ENCODE results near the gene NFATC1.

The NFATC1 gene

DNA sequence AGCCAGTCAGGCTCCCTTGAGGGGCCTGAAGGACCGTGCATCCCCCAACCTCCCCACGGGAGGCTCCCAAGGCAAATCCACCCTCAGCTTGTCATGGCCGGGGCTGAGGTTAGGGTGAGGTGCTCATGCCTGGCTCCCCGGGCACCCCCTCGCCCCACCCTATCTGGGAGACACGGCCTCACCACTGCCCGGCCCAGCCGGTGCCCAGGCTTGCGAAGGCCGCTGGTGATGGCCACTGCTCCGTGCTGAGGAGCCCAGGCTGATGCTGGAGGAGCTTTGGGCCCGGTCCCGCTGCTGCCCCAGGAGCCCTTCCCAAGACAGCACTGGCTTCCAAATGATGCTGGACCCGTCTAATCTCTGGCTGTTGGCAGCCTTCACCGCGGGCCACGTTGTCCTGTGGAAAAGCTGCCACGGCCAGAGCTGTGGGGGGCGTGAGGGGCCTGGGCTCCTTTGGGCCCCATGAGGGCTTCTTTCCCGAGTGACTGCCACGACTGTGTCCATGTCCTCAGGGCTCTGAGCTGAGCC, 148.2 kb downstream of the NFATC1 start:
- DNase-seq: no peak

DNA sequence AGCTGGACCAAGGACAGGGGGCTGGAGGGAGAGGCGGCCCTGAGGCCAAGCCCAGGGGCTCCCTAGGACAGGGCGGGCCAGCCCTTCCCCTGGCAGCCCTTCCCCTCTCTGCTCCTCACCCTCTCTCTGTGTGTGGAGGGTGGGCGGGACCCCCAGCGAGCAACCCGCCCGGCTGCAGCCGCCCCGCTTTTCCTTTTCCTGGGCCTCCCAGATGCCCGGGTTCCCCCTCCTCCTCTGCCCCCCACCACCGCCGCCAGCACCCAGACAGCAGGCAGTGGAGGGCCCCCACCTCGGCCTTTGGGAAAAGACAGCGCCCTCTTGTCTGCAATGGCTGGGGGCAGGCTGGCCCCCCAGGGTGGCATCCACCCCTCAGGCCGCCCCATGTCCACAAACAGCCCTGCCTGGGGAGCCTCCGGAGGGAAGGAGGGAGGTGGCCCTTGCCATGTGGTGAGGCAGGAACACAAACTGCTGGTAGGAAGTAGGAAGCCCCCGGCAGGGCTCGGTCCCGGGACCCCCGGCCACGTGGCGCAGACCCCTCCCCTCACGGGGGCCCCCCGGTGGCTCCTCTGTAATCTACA, 148.7 kb downstream of the NFATC1 start:
- no peak for DNase-seq

DNA sequence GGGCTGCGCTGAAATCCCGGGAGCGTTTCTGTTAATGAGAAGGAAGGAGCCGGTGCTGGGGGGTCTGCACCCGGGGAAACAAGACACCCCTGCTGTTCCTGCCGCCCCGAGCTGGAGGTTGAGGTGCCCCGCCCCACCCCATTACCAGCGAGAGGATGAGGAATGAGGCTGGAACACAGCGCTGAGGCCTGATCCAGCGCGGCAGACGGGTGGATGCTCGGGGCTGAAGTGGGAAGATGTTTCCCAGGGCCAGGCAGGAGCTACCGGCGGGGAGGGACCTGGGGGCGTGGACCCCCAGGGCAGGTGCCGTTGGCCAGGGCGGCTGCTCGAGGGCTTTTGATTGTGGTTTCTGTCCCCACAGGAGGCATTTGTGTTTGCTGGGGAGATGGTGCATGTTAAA, 149.5 kb downstream of the NFATC1 start:
- no peak for DNase-seq

DNA sequence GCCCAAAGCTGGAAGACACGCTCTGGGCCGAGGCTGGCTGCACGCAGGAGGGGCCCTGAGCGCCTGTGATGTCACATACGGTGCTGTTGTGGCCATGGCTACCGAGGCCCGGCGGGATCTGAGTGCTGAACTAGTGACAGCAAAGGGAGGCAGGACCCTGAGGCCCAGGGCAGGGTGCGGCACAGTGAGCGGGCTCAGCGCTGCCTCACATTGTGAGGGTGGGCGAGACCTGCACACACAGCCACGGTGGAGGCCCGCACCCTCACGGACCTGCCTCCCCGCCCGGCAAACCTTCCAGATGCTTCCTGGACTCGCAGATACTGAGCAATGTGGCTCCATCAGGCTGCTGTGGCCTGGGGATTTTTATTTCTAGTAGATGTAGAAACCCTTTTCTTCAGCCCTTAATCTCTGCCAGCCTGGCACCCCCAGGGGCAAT, 150.0 kb downstream of the NFATC1 start:
- no peak for DNase-seq

DNA sequence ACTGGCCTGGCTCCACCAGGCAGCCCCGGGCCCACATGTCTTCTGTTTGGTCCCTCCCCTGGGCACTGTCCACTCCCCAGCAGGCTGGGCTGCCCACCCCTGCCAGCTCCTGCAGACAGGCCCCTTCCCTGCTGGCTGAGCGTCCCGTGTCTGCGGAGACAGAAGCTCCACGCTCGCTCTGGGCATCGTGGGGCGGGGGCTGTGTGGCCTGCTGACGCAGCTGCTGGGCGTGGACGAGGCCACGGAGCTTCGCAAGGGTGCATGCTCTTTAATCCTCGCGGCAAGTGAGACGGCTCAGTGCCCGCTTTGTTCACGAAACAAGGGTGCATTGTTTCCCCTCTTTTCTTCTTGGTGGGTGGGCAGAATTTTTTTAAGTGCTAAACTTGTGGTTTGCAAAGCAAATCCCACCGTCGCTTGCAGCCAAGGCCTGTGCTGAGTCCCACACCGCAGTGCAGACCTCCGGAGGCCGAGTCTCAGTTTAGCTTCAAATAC, 151.1 kb downstream of the NFATC1 start:
- no peak for DNase-seq

DNA sequence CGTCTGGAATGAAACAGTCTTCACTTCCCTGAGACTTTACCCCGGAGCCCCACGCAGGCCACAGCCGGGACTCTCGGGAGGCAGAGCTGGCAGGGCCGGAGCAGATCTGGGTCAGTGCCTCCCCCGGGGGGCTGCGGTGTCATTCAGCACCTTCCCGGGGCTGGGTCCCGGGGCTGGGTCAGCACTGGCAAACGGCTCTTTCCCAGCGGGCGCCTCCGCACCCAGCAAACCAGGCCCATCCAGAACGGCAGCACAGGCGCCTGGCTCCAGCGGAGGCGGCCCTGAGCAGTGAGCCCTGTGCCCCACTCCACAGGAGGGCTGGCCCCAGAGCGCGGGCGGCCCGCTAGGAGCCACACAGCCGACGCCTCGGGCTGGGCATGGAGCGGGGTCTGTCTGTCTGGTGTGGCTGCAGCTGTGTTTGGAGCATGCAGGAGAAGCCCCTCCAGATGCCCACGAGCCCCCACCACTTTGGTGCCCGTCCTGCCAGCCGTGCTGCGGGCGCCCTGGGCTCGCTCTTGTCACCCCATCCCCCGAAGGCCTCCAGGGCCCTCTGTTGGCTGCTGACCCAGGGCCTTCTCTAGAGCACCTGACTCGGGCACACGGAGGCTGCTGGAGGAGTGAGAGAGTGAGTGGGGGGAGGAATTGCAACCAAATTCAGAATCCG, 151.8 kb downstream of the NFATC1 start:
- DNase-seq: no peak

DNA sequence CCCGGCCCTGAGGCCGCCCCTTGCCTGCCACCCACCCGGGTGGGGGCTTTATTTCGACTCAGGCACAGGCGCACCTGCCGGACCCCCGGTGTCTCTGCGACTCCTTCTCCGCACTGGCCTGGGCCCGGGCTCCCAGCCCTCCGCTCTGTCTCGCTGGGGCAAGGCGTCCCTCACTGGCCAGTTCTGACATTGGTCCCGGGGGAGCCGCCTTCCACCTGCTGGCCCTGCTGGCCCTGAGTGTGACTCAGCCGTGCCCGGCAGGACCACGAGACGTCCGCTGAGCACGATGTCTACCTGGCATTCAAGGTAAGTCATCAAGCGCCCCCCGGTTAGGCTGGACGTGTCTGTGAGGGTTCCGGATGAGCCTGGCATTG, 152.3 kb downstream of the NFATC1 start:
- no peak for DNase-seq

DNA sequence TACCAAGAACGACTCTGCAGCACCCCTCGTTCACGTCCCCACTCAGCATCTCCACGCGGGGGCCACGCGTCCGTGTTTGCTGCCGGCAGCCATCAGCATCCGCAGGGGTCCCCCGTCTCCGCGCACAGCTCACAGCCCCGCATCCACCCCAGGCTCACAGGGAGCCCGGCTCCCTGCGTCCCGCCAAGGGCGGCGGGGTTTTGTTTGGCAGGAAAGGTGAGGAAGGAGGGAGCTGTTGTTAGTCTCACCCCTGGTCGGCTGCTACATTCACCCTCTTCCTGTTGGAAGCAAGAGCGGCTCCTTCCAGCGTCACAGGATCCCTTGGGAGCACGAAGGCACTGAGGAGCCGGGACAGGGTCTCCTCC, 152.9 kb downstream of the NFATC1 start:
- no peak for DNase-seq

DNA sequence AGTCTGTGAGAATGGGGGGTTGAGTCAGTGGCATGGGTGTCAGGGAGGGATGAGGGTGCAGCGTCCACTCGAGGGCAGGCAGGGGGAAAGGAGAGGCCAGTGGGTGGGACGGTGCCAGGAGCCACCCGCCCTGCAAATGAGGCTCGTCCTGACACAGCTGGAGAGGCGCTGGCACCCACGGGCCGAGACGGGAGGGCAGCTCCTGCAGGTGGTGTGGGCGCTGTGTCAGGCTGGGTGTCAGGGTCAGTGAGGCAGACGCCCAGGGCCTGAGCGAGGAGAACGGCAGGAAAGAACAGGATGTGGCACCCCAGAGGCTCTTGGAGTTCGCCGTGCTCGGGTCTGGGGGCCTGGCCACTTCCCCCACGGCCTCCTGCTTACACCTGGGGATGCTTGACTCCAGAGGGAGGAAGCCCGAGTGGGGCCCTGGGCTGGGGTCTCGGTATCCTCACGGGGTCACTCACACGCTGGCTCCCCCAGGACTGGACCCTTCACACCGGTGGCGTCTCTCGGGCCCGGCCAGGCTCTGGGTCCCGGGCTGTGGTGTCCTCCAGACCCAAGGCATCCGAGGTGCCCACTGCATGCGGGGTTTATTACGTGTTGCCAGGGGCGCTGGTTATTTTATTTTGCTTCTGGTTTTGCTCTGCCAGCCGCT, 153.4 kb downstream of the NFATC1 start:
- no peak for DNase-seq

DNA sequence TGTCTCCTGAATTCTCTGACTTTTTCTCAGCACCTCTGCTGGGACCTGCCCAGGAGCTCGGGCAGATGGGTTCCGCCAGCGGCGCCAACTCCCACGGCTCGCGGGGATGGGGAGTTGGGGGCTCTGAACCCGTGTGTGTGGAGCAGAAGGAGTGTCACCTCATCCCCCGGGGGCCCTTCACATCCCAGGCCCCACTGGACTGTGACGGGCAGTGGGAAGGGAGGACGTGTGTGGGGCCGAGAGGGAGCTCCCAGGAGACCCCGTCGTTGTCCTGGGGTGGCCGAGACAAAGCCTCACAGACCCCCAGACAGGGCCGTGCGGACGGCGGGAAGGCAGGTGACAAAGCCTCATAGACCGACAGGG, 153.9 kb downstream of the NFATC1 start:
- DNase-seq: no peak

DNA sequence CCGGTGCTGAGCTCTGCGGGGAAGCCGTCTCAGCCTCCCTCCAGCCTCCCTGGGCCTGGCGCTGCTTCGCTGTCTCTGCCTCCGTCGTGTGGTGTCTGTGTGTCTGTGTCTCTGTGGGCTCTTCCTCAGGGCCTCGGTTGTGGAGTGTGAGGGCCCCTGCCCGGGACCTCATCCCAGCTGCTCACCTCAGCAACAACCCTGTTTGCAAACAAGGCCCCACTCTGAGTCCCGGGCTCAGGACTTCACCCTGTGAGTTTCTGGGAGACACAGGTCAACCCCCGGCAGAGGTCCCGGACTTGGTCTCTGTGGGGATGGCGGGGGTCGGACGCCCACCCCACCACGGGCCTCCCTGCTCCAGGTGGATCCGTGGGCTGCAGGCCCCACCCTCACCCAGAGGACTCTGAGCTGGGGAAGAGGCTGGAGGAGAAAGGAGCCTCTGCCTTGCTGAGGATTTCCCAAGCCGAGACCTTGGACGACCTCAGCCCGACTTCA, 156.5 kb downstream of the NFATC1 start:
- DNase-seq: no peak

DNA sequence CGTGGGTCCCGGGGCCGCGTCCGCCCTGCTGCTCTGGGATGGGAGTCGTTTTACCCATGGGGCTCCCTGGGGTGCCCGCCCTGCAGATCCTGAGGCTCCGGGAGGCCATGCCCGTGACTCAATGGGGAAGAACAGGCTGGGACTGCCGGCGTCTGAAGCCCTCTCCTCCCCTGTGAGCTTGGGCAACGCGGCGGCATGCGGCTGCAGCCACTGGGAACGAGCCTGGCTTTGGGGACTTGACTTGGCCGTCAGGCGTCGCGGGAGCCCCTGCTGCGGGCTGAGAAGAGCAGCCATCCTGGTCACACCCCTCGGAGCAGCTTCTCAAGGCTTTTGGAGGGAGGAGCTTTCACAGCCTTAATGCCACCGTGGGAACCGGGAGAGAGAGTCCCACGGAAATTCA, 157.0 kb downstream of the NFATC1 start:
- no peak for DNase-seq

DNA sequence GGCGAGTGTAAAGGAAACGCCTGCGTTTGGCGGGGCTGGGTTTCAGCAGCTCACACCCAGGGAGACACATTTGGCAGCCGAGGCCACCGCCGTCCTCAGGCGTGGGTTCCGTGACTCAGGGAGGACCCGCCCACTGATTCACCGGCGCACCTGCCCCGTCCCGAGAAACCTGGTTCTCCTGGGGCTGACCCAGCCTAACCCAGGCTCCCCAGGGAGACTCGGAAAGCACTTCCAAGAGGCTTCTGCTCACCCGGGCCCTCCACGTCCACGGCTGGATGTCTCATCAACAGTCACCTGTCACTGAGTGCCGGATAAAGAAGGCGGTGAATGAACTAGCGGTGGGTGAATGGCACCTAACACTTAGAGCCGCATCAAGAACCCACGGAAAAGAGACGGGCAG, 157.4 kb downstream of the NFATC1 start:
- DNase-seq: no peak

DNA sequence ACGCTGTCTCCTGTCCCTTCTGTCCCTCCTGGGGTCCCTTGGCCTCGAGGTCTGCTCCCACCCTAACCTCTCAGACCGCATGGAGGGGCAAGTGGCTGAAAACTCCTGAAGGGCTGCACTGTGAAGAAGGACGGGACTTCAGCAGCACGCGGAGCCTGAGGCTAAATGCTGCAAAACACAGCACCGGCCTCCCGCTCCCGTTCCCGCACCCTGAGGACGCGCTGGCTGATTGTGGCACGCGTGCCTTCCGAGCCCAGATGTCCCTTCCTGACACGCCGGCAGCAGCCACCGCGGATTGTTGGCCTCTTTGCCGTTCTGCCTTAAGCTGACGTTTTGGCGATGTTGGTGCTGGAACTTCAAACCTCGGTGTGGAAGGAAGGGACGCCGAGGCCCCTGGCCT, 158.0 kb downstream of the NFATC1 start:
- no peak for DNase-seq

DNA sequence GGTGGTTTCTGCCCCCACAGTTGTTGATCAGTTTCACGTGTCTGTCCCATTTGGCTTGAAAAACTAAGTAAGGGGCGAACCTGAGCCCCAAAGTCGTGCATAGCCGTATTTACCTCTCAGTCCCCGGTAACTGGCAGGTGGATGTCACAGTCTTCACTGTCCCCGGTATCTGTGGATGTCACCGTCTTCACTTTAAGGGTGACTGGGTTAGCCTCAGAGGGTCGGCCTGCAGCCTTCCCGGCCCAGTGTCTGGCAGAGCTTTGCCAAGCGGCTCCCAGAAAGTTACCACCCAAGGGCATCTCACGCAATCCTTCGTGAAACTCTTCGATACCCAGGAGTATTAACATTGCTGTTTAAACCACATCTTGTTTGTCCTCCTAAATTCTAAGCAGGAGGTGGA, 158.6 kb downstream of the NFATC1 start:
- DNase-seq: no peak

DNA sequence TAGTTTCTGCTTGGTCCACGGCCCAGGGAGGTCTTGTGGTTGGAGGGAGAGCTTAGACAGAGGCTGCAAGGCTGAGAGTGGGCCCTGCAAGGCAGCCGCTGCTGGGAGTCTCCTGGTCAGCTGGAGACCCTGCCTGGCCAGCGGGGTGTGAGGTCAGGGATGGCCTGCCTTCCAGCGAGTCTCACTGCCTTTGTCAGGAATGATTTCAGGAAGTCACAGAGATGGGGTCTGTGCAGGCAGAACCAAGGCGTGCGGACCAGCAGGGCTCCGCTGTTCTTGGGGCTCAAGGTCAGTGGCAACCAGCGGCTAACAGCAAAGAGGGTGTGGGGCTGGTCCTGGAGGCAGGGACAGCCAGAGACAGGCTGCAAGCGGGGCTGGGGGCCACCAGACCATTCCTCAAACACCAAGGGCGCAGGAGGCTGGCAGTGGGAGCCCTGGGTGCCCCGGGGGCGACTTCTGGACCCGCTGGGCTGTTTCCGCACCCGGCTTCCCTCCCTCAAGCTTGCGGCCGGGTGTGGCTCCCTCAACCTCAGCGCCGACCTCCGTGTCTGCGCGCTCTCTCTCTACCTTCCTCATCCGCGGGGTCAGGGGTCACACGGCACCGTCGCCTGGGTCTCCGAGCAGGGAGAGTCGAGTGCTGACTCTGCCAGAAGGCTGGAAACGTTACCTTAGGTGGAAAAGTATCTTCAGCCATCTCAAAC, 159.4 kb downstream of the NFATC1 start:
- DNase-seq: no peak

DNA sequence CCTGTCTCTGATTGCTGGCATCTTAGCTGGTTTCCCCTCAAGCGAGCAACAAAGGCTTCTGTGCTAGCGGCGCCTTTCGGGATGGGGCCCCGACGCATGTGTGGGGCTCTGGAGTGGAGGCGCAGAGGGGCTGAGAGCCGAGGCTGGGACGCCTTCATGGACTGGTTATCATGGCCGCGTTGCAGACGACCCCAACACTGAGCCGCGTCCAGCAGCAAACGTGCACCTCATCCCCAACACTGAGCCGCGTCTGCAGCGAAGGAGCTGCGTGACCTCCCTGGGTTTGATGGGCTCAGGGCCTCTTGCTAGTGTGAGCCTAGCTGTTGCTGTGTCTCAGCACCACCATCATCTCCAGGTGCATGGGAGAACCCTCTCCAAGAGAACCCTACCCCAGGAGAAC, 160.2 kb downstream of the NFATC1 start:
- no peak for DNase-seq

DNA sequence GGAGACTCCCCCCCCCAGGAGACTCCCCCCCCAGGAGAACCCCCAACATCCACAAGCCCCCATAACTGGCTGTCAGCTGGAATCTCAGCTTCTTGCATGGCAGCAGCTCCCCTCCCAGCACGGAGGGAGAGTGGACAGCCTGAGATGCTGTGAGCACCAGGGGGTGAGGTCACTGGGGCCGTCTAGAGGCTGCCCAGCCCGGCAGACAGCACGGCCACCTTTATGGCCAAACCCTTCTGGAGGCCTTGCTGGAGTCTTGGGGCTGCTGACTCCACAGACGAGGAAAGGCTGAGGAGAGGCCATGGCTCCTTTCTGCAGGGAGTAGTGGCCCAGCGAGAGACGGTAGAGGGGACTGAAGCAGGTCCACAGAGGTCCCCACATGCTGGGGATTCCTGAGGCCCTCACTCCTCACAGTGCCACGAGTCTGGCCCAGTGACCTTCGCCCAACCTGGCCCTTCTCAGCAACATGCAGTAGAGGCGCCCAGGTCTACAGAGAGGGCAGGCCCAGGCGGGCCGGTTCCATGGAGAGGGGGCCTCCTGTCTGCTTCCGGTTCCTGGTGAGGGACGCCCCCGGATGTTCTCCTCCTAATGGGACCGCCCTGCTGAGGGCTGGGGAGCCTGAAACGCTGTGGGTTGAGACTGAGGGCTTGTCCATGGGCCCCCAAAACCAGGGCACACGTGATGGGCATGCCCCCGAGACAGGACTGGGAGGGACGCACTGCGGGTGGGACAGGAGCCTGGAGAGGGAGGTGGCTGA, 161.3 kb downstream of the NFATC1 start:
- DNase-seq: no peak

DNA sequence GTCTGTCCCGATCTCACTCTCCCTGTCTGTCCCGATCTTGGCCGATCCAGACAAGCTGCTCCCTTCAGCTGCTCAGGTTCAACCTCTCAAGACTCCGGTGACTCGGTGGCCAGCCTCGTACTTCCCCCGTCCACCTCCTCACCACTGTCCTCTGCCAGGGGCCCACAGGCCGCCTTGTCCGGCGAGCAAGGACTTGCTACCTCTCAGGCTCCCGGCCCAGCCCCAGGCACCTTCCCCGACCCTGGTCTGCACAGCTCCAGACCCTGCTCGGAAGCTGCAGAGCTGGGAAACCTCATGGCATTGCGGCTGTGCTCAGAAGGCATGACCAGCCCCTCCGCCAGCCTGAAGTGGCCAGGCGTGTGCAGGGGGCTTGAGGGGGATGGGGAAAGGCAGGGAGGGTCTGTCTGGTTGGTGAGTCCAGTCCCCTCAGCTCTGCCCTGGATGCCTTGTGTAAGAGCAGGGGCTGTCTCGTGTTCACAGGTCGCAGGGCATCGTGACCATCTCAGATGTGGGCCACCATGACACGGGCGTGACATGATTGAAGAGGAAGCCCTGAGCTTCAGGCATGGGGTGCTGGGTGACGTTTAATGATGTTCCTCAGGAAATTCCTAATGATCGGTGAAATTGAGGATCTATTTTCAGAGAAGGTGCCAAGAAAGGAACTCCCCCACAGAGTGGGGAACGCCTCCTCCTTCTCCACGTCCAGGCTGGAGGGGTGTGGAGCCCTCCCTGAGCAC, 162.6 kb downstream of the NFATC1 start:
- no peak for DNase-seq

DNA sequence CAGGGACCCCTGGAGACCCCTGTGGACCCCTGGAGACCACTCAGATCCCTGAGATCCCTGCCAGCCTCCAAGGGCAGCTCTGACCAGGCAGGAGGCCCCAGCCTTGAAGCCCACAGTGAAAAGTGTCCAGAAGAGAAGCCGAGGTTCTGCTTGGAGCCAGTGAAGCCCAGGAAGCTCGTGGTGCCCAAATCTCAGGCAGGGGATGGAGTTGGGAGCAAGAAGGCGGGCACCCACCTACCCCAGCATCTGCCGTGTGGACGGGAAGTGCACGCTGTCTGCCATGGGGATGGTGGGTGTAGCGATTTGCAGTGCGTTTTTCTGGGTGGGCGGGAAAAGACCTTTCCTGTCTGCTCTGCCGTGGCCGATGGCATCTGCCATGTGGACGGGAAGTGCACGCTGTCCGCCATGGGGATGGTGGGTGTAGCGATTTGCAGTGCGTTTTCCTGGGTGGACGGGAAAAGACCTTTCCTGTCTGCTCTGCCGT, 163.2 kb downstream of the NFATC1 start:
- no peak for DNase-seq

DNA sequence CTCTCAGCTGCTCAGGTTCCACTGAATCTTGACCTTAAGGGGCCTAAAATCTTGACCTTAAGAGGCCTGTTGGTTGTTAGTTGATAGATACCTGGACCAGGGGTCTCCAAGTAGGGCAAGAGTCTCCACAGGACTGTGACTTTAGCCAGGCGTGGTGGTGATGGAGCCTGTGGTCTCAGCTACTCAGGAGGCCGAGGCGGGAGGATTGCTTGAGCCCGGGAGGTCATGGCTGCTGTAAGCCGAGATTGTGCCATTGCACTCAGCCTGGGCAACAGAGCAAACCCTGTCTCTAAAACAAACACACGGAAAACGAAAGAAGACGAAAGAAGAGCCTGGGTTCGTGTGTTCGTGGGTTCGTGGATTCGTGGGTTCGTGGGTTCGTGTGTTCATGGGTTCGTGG, 163.7 kb downstream of the NFATC1 start:
- no peak for DNase-seq
